IMR-90 (cell line): ENCODE data around the gene IGLON5. TPM values are rescaled to one million over a fixed set of nuclear protein-coding genes. Genes with fewer than 3 reads are reported as not detected.

ENCODE experiments used
- ATAC-seq: fragments of 200-7000 bp; cut with Tn5 transposase; 2 replicates; pipeline ENCODE4 v1.9.1; 2020; ENCODE audit warnings: low read depth, mild to moderate bottlenecking, moderate library complexity
- BruUV-seq: library from RNA; stranded (reverse); fragments of 400-500 nt; replicated peaks from 2 replicates; lab custom pipeline; 2021; lab: Mats Ljungman, UMichigan
- CTCF ChIA-PET: fragments of 300-600 bp; formaldehyde crosslinking; extraction: SDS; loops from one replicate; lab custom pipeline; 2021; ENCODE audit warnings: antibody characterized with exemption; lab: Yijun Ruan, JAX
- POLR2A ChIA-PET: fragments of 300-600 bp; sonication (Branson Sonifier 250); formaldehyde crosslinking; loops from one replicate; lab custom pipeline; 2022; ENCODE audit warnings: antibody characterized with exemption; ENCODE audit not compliant: unreplicated experiment; lab: Charles Lee
- DNase-seq: peaks from one replicate; pipeline ENCODE4 v3.0.0; 2013
- H2AFZ ChIP-seq: replicated peaks from 2 replicates; pipeline ENCODE3; 2013; ENCODE audit warnings: low read length, mild to moderate bottlenecking; ENCODE audit not compliant: poor library complexity
- H2AK5ac ChIP-seq: 2 replicates; pipeline ENCODE4 v1.6.1; 2013; ENCODE audit warnings: low read depth, low read length, inconsistent platforms
- H2AK9ac ChIP-seq: replicated peaks from 2 replicates; pipeline ENCODE3; 2013; ENCODE audit warnings: mild to moderate bottlenecking, low read depth, low read length, moderate library complexity; ENCODE audit not compliant: poor library complexity
- H2BK120ac ChIP-seq: 2 replicates; pipeline ENCODE4 v1.6.1; 2013; ENCODE audit warnings: low read depth, low read length, inconsistent platforms
- H2BK15ac ChIP-seq: 3 replicates; pipeline ENCODE4 v1.6.1; 2013; ENCODE audit warnings: low read depth, low read length, inconsistent platforms
- H2BK20ac ChIP-seq: 2 replicates; pipeline ENCODE4 v1.6.1; 2013; ENCODE audit warnings: low read depth, mild to moderate bottlenecking, inconsistent platforms, low read length, moderate library complexity
- H2BK5ac ChIP-seq: 2 replicates; pipeline ENCODE4 v1.6.1; 2013; ENCODE audit warnings: mild to moderate bottlenecking, low read depth, low read length, inconsistent platforms; ENCODE audit not compliant: poor library complexity, severe bottlenecking
- H3K14ac ChIP-seq: replicated peaks from 2 replicates; pipeline ENCODE4 v1.6.1; 2013; ENCODE audit warnings: low read depth, low read length, inconsistent platforms
- H3K18ac ChIP-seq: 2 replicates; pipeline ENCODE4 v1.6.1; 2013; ENCODE audit warnings: low read depth, low read length, control low read depth
- H3K23ac ChIP-seq: 2 replicates; pipeline ENCODE4 v1.6.1; 2013; ENCODE audit warnings: low read depth, low read length, inconsistent platforms
- H3K27ac ChIP-seq: 2 replicates; pipeline ENCODE4 v1.5.1; 2013; ENCODE audit warnings: mild to moderate bottlenecking, control low read depth, low read length; ENCODE audit not compliant: insufficient read depth
- H3K27me3 ChIP-seq: 2 replicates; pipeline ENCODE4 v1.6.1; 2013; ENCODE audit warnings: low read length; ENCODE audit not compliant: control insufficient read depth, insufficient read depth
- H3K36me3 ChIP-seq: 2 replicates; pipeline ENCODE4 v1.6.1; 2013; ENCODE audit warnings: low read length, mixed read lengths; ENCODE audit not compliant: control insufficient read depth, insufficient read depth
- H3K4ac ChIP-seq: 2 replicates; pipeline ENCODE4 v1.6.1; 2013; ENCODE audit warnings: low read depth, low read length, inconsistent platforms
- H3K4me1 ChIP-seq: 2 replicates; pipeline ENCODE4 v1.6.1; 2013; ENCODE audit warnings: low read length, mixed read lengths; ENCODE audit not compliant: control insufficient read depth, insufficient read depth
- H3K4me2 ChIP-seq: 2 replicates; pipeline ENCODE4 v1.6.1; 2013; ENCODE audit warnings: low read depth, mild to moderate bottlenecking, control low read depth, low read length, moderate library complexity
- H3K4me3 ChIP-seq: 2 replicates; pipeline ENCODE4 v1.5.1; 2013; ENCODE audit warnings: low read depth, mild to moderate bottlenecking, control low read depth, low read length, moderate library complexity; ENCODE audit not compliant: insufficient read depth
- H3K56ac ChIP-seq: 2 replicates; pipeline ENCODE4 v1.6.1; 2013; ENCODE audit warnings: low read length, inconsistent platforms; ENCODE audit not compliant: insufficient read depth; ENCODE audit errors: extremely low read depth
- H3K79me1 ChIP-seq, 2 experiments: 2 replicates each; pipeline ENCODE4 v1.6.1; 2013; ENCODE audit warnings: low read length in 2 of 2, inconsistent platforms in 1 of 2, low read depth in 1 of 2
- H3K9ac ChIP-seq: 2 replicates; pipeline ENCODE4 v1.6.1; 2013; ENCODE audit warnings: low read depth, low read length, control low read depth
- H3K9me1 ChIP-seq: 2 replicates; pipeline ENCODE4 v1.6.1; 2013; ENCODE audit warnings: low read length, inconsistent platforms; ENCODE audit not compliant: insufficient read depth
- H3K9me3 ChIP-seq: 2 replicates; pipeline ENCODE4 v1.6.1; 2013; ENCODE audit warnings: low read length; ENCODE audit not compliant: control insufficient read depth, insufficient read depth
- H4K20me1 ChIP-seq: 2 replicates; pipeline ENCODE4 v1.6.1; 2013; ENCODE audit warnings: low read length, inconsistent platforms; ENCODE audit not compliant: insufficient read depth
- H4K5ac ChIP-seq: 2 replicates; pipeline ENCODE4 v1.6.1; 2013; ENCODE audit warnings: mild to moderate bottlenecking, low read depth, low read length, control low read depth
- H4K8ac ChIP-seq, 2 experiments: 2 replicates each; pipeline ENCODE4 v1.6.1; 2013; ENCODE audit warnings: low read depth in 2 of 2, low read length in 2 of 2, control low read depth in 1 of 2, inconsistent platforms in 1 of 2
- H4K91ac ChIP-seq: 2 replicates; pipeline ENCODE4 v1.6.1; 2013; ENCODE audit warnings: low read depth, low read length, inconsistent platforms; ENCODE audit not compliant: insufficient read depth
- BHLHE40 ChIP-seq: fragments of 150-350 bp; IDR thresholded peaks from 2 replicates; pipeline ENCODE4 v1.6.1; 2016; ENCODE audit warnings: mild to moderate bottlenecking, low read depth, low read length
- CEBPB ChIP-seq: IDR thresholded peaks from 2 replicates; pipeline ENCODE4 v1.6.1; 2012; ENCODE audit warnings: low read depth, low read length, improper control_type of control experiment
- CHD1 ChIP-seq: IDR thresholded peaks from 2 replicates; pipeline ENCODE4 v1.6.1; 2012; ENCODE audit warnings: low read depth, low read length, improper control_type of control experiment
- CTCF ChIP-seq: conservative IDR thresholded peaks from 2 replicates; pipeline ENCODE4 v1.5.1; 2012; ENCODE audit warnings: mild to moderate bottlenecking, low read depth, low read length, improper control_type of control experiment
- FOS ChIP-seq: fragments of 150-350 bp; IDR thresholded peaks from 2 replicates; pipeline ENCODE4 v1.6.1; 2016; ENCODE audit warnings: low read depth, low read length
- MAFK ChIP-seq: IDR thresholded peaks from 2 replicates; pipeline ENCODE4 v1.6.1; 2012; ENCODE audit warnings: low read depth, low read length, improper control_type of control experiment
- MAZ ChIP-seq: IDR thresholded peaks from 2 replicates; pipeline ENCODE4 v1.6.1; 2012; ENCODE audit warnings: low read depth, mild to moderate bottlenecking, low read length, improper control_type of control experiment, moderate library complexity, borderline replicate concordance
- NFE2L2 ChIP-seq: fragments of 150-350 bp; IDR thresholded peaks from 2 replicates; pipeline ENCODE4 v1.6.1; 2016; ENCODE audit warnings: low read depth, mild to moderate bottlenecking, low read length
- POLR2A ChIP-seq: IDR thresholded peaks from 2 replicates; pipeline ENCODE4 v1.6.1; 2012; ENCODE audit warnings: mild to moderate bottlenecking, low read depth, low read length
- RAD21 ChIP-seq: IDR thresholded peaks from 2 replicates; pipeline ENCODE4 v1.6.1; 2012; ENCODE audit warnings: low read length, improper control_type of control experiment
- RCOR1 ChIP-seq: IDR thresholded peaks from 2 replicates; pipeline ENCODE4 v1.6.1; 2012; ENCODE audit warnings: mild to moderate bottlenecking, low read length, improper control_type of control experiment; ENCODE audit not compliant: insufficient replicate concordance
- RFX5 ChIP-seq: IDR thresholded peaks from 2 replicates; pipeline ENCODE4 v1.8.0; 2012; ENCODE audit warnings: low read depth, mild to moderate bottlenecking, low read length, moderate library complexity
- SMC3 ChIP-seq: fragments of 150-350 bp; IDR thresholded peaks from 2 replicates; pipeline ENCODE4 v1.6.1; 2016; ENCODE audit warnings: low read depth, mild to moderate bottlenecking, antibody characterized with exemption, low read length, moderate library complexity
- USF2 ChIP-seq: fragments of 150-350 bp; IDR thresholded peaks from 2 replicates; pipeline ENCODE4 v1.6.1; 2017; ENCODE audit warnings: mild to moderate bottlenecking, antibody characterized with exemption, low read length, low read depth
- WGBS, 2 experiments: methylation state at CpG; one replicate each; pipeline versions ENCODE4 v1.1.5 to v1.1.7; 2013; ENCODE audit warnings: missing lambda C conversion rate in 2 of 2; ENCODE audit not compliant: insufficient read length in 1 of 2; ENCODE audit errors: extremely low coverage in 2 of 2; 5-methylcytosine and 5-hydroxymethylcytosine counted together
- dilution Hi-C: fragments of 300-500 bp; cut with HindIII; formaldehyde crosslinking; loops from one replicate; pipeline ENCODE4 v1.14.3; 2018; ENCODE audit warnings: low sequenced_read_pairs; ENCODE audit not compliant: unreplicated experiment
- in situ Hi-C: fragments of 300-500 bp; cut with MboI; formaldehyde crosslinking; loops from 3 replicates; pipeline ENCODE4 v1.14.3; 2019; ENCODE audit warnings: low sequenced_read_pairs, inconsistent platforms, mixed read lengths
- intact Hi-C: fragments of 100-400 bp; cut with micrococcal nuclease; formaldehyde crosslinking; loops from 2 replicates; pipeline ENCODE4 v1.10.0; 2022
- polyA plus RNA-seq, 3 experiments: library from polyadenylated mRNA; depleted of rRNA; stranded (reverse); fragments of >200 nt; gene quantifications; 2 replicates each; pipeline ENCODE4 v1.2.3, GENCODE V29; 2012; ENCODE audit warnings: low replicate concordance in 1 of 3
- total RNA-seq: library from RNA; depleted of rRNA; stranded (reverse); fragments of >200 nt; gene quantifications from 2 replicates; pipeline ENCODE4 v1.2.3, GENCODE V29; 2012
- TF ChIP-seq, protein P1 (sequence below): fragments of 150-350 bp; IDR thresholded peaks from 2 replicates; pipeline ENCODE4 v1.6.1; 2016; ENCODE audit warnings: low read depth, mild to moderate bottlenecking, low read length, moderate library complexity, borderline replicate concordance

IGLON5 gene
- total and polyA plus RNA-seq, 2 of the 4 experiments (the other 2 are of a cell fraction): not detected

GRCh38 chr19:51330366-51330765 is 18.9 kb downstream of the IGLON5 start:
- H3K27ac ChIP-seq: no peak overlapping the region
- no peak overlapping the region for H2BK5ac ChIP-seq
- H3K9me1 ChIP-seq: no peaks in the 10 kb centered on the region
- no peak overlapping the region for H3K14ac ChIP-seq
- H2AFZ ChIP-seq: no peak overlapping the region
- no peak for TF ChIP-seq BHLHE40
- no peak for TF ChIP-seq RAD21
- no peak for TF ChIP-seq USF2
- TF ChIP-seq NFE2L2: no peak
- no peak for TF ChIP-seq MAZ
- no peak for TF ChIP-seq SMC3
- TF ChIP-seq RFX5: no peak
- TF ChIP-seq CHD1: no peak
- TF ChIP-seq CEBPB: no peak
- TF ChIP-seq RCOR1: no peak
- no peak for TF ChIP-seq MAFK
- no peak for TF ChIP-seq CTCF
- TF ChIP-seq, protein P1, sequence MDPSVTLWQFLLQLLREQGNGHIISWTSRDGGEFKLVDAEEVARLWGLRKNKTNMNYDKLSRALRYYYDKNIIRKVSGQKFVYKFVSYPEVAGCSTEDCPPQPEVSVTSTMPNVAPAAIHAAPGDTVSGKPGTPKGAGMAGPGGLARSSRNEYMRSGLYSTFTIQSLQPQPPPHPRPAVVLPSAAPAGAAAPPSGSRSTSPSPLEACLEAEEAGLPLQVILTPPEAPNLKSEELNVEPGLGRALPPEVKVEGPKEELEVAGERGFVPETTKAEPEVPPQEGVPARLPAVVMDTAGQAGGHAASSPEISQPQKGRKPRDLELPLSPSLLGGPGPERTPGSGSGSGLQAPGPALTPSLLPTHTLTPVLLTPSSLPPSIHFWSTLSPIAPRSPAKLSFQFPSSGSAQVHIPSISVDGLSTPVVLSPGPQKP: no peak
- TF ChIP-seq POLR2A: no peak
- no peak for TF ChIP-seq FOS
- dilution Hi-C loops: no loop called here
- no CpG with 5 or more reads among the region's 4 CpGs for WGBS, 2 experiments
- H4K20me1 ChIP-seq: no peaks in the 10 kb centered on the region
- ATAC-seq (no peak), DNase-seq (no peak)
- no peak overlapping the region for H2AK5ac ChIP-seq
- H4K91ac ChIP-seq: no peak overlapping the region
- no peaks in the 10 kb centered on the region for H3K36me3 ChIP-seq
- H3K9ac ChIP-seq: no peak overlapping the region
- no peak overlapping the region for H3K56ac ChIP-seq
- H3K4ac ChIP-seq: no peak overlapping the region
- H4K8ac ChIP-seq: no peak overlapping the region
- H3K4me3 ChIP-seq: no peak overlapping the region
- in situ Hi-C loops: no loop called here
- intact Hi-C loops: no loop called here
- H3K4me1 ChIP-seq: no peaks in the 10 kb centered on the region
- no peak overlapping the region for H4K5ac ChIP-seq
- H2BK20ac ChIP-seq: no peak overlapping the region
- ChIA-PET CTCF (no interaction called here), POLR2A (no interaction called here)
- no peaks in the 10 kb centered on the region for H3K79me1 ChIP-seq
- no TSS peak for BruUV-seq
- H2BK120ac ChIP-seq: no peak overlapping the region
- H2BK15ac ChIP-seq: no peak overlapping the region
- no peak overlapping the region for H3K18ac ChIP-seq
- H2AK9ac ChIP-seq: no peak overlapping the region
- H3K27me3 ChIP-seq: peaks cover 4% of the 10 kb centered on the region; the same call in 1 of the 2 replicates
- H3K23ac ChIP-seq: no peak overlapping the region
- no peaks in the 10 kb centered on the region for H3K9me3 ChIP-seq
- no peak overlapping the region for H3K4me2 ChIP-seq
